Osteocyte (in vitro differentiated cells): ENCODE measurements around the gene NBEA. TPM values are rescaled to one million over a fixed set of nuclear protein-coding genes. Genes with fewer than 3 reads are reported as not detected.

Experiments
- DNase-seq: peaks from one replicate; pipeline ENCODE4 v3.0.0; 2021; ENCODE audit warnings: mixed read lengths; ENCODE audit not compliant: unreplicated experiment; ENCODE audit errors: extremely low spot score
- H3K27ac Mint-ChIP-seq: one replicate; pipeline ENCODE4 v1.8.0; 2021; ENCODE audit warnings: mild to moderate bottlenecking, mixed read lengths; ENCODE audit not compliant: unreplicated experiment
- H3K27me3 Mint-ChIP-seq: one replicate; pipeline ENCODE4 v1.8.0; 2021; ENCODE audit warnings: mixed read lengths; ENCODE audit not compliant: unreplicated experiment
- H3K36me3 Mint-ChIP-seq: one replicate; pipeline ENCODE4 v1.8.0; 2021; ENCODE audit warnings: mixed read lengths; ENCODE audit not compliant: unreplicated experiment
- H3K4me1 Mint-ChIP-seq: one replicate; pipeline ENCODE4 v1.8.0; 2021; ENCODE audit warnings: mixed read lengths; ENCODE audit not compliant: unreplicated experiment
- H3K4me3 Mint-ChIP-seq: one replicate; pipeline ENCODE4 v1.8.0; 2021; ENCODE audit warnings: mild to moderate bottlenecking, moderate library complexity, mixed read lengths; ENCODE audit not compliant: unreplicated experiment
- H3K9me3 Mint-ChIP-seq: one replicate; pipeline ENCODE4 v1.8.0; 2021; ENCODE audit warnings: mixed read lengths; ENCODE audit not compliant: unreplicated experiment
- total RNA-seq: library from RNA; stranded (reverse); gene quantifications from 2 replicates; pipeline ENCODE4 v1.2.1, GENCODE V29; 2021
- TF ChIP-seq, protein P1 (sequence below): fragments of 200-600 bp; sonication (generic); IDR thresholded peaks from 2 replicates; pipeline ENCODE4 v1.5.0; 2021; ENCODE audit warnings: antibody characterized with exemption, mild to moderate bottlenecking, moderate library complexity

NBEA gene
- total RNA-seq, 1 donor from 2014 or later: 10.9 TPM

DNA sequence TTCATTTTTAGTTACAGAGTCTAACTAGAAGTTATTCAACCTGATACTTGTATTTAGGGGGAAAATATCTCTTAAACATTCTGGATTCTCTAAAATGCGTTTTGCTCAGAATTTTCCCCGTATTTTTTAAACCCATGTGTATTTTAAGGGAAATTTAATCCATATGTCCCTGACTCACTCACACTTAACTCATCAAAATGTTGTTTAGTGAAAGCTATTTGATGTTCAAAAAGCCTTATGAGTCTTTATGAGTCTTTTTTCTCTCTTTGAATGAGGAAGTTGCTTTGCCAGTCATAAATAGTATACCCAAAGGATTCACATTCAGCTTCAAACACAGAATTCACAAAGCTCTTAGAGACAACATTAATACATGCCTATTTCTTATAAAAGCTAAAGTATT, 518.0 kb downstream of the NBEA start:
- TF ChIP-seq, protein P1, sequence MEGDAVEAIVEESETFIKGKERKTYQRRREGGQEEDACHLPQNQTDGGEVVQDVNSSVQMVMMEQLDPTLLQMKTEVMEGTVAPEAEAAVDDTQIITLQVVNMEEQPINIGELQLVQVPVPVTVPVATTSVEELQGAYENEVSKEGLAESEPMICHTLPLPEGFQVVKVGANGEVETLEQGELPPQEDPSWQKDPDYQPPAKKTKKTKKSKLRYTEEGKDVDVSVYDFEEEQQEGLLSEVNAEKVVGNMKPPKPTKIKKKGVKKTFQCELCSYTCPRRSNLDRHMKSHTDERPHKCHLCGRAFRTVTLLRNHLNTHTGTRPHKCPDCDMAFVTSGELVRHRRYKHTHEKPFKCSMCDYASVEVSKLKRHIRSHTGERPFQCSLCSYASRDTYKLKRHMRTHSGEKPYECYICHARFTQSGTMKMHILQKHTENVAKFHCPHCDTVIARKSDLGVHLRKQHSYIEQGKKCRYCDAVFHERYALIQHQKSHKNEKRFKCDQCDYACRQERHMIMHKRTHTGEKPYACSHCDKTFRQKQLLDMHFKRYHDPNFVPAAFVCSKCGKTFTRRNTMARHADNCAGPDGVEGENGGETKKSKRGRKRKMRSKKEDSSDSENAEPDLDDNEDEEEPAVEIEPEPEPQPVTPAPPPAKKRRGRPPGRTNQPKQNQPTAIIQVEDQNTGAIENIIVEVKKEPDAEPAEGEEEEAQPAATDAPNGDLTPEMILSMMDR: no peak
- Mint-ChIP-seq H3K9me3 (peaks cover 7% of the 10 kb centered on the region), H3K36me3 (no peaks in the 10 kb centered on the region), H3K27ac (peak overlapping the region; percentile 8), H3K4me1 (peaks cover 2% of the 10 kb centered on the region), H3K27me3 (no peaks in the 10 kb centered on the region), H3K4me3 (no peak overlapping the region)
- DNase-seq: no peak

DNA sequence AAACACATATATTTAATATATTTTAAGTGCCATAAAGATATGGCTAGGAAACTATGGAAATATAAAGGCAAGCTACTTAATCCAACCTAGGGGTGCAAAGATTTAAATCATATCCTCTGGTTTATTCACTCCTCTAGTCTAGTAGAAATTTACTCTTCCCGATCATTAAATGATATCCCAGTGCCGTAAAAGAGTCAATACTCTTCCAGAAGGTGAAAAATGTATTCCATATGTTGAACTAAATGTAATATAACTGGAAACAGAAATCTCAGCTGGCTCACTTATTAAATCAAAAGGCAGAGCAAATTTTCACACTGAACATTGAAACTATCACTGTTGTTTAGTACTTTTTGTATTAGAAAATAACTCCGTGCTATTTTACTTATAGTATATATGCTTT, 523.3 kb downstream of the NBEA start:
- Mint-ChIP-seq H3K4me1 (peaks cover 10% of the 10 kb centered on the region), H3K27me3 (peaks cover 7% of the 10 kb centered on the region), H3K4me3 (no peak overlapping the region), H3K27ac (no peak overlapping the region), H3K36me3 (no peaks in the 10 kb centered on the region), H3K9me3 (no peaks in the 10 kb centered on the region)
- TF ChIP-seq, protein P1: no peak
- DNase-seq: no peak

DNA sequence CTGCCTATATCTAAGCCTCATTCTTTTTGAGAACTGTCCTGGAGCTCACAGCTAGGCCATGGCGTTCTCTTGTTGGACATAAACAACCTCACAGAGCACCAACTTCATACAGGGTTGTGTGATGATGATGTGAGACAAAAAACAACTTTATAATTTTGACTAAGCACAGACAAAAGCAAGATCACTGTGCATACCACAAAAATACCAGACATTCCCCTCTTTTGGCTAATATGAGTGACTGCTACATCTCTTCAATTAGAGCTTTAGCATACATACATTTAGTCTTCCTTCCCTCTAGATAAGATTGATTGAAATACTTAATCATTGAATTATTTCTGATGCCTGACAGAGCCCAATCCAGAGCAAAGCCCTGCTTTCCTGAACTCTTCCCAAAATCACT, 526.1 kb downstream of the NBEA start:
- Mint-ChIP-seq H3K9me3 (no peaks in the 10 kb centered on the region), H3K4me3 (no peak overlapping the region), H3K27ac (peak overlapping the region; percentile 74), H3K27me3 (peaks cover 23% of the 10 kb centered on the region), H3K4me1 (peaks cover 14% of the 10 kb centered on the region), H3K36me3 (peaks cover 10% of the 10 kb centered on the region)
- TF ChIP-seq, protein P1: no peak
- DNase-seq: no peak

DNA sequence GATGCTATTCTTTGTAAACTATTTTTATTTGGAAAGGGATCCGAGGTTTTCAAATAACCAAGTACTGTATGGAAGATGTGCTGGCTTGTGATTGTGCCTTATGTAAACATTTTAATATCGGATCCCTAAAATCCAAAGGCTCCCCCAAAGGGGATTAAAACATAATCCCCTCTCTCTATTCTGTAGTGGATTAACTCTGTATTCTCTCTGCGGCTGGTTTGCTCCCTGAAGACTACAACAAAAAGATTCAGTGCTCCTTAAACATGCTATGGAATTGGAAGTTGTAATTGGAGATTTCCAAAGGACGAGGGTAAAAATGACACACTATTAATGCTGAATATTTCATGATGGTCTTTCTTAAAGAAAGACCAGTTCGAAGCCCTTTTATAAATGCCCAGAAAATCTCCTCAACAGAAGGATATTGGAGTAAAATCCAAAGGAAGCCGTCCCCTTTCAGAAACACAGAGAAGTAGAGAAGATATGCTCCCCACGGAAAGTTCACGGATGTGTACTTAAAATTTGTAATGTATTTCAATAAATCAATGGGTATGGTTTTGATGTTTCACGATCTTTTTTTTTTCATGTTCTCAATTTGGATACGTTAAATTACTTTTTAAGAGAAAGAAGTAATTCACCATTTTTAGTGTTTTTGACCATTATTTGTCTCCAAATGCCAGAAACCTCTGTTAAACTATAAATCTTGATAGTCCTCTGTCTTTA, 527.9 kb downstream of the NBEA start:
- DNase-seq: no peak
- TF ChIP-seq, protein P1: no peak
- Mint-ChIP-seq H3K27ac (peak overlapping the region; percentile 86), H3K9me3 (no peaks in the 10 kb centered on the region), H3K36me3 (peaks cover 10% of the 10 kb centered on the region), H3K4me3 (peak overlapping the region; percentile 70), H3K4me1 (peaks cover 19% of the 10 kb centered on the region), H3K27me3 (peaks cover 28% of the 10 kb centered on the region)

DNA sequence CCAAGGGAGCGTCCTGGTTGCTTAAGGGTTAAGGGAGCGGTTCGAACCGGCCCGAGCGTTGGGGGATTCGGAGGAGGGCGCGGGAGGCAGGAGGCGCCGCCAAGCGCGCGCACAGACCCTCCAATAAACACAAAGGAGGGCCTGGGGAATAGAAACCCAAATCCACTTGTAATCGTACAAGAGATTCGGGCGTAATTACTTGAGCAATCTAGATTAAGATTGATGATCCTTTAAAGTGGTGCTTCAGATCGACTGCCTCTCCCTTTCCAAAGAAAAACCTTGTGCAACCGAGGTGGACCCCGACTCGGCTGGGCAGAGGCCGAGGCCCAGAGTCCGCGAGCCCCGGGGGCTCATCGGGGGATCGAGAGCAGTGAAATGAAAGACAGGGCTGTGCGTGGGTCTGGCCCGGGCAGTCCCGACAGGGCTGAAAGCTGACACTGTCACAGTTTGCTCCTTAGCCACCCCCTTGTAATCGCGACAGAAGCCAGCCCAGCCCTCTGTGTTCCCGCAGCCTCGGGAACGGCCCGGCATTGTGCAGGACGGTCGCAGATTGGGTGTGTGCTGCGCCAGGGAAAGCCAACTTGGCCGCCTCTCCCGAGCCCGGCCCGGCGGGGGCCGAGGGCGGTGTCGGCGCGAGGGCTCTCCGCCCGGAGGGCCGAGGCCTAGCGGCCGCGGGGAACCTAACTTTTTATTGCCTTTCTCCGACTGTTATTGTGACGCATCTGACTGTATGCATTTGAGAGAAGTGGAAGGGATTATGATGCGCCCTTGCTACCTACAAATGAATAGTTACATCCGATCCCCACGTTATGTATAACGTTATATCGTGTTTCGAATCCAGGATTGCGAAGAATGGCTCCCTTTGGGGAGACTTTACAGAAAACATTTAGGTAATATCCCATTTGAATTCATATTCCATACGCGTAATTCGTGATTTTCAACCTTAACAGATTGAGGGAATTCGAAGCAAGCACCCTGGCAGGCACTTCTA, 528.9 kb downstream of the NBEA start:
- H3K36me3 Mint-ChIP-seq: peaks cover 10% of the 10 kb centered on the region
- TF ChIP-seq, protein P1: no peak
- no peaks in the 10 kb centered on the region for H3K9me3 Mint-ChIP-seq
- peaks cover 38% of the 10 kb centered on the region for H3K27me3 Mint-ChIP-seq
- H3K4me3 Mint-ChIP-seq: peak overlapping the region; percentile 96
- no peak for DNase-seq
- H3K4me1 Mint-ChIP-seq: peaks cover 27% of the 10 kb centered on the region
- H3K27ac Mint-ChIP-seq: peak overlapping the region; percentile 86
